HG03521 (cell line): ENCODE results near the gene LENEP.

Experiments
- ATAC-seq: cut with Tn5 transposase; IDR thresholded peaks from one replicate; pipeline ENCODE4 v1.9.1; 2021; ENCODE audit warnings: mild to moderate bottlenecking, moderate library complexity; ENCODE audit not compliant: unreplicated experiment

Gene LENEP, protein sequence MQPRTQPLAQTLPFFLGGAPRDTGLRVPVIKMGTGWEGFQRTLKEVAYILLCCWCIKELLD

DNA sequence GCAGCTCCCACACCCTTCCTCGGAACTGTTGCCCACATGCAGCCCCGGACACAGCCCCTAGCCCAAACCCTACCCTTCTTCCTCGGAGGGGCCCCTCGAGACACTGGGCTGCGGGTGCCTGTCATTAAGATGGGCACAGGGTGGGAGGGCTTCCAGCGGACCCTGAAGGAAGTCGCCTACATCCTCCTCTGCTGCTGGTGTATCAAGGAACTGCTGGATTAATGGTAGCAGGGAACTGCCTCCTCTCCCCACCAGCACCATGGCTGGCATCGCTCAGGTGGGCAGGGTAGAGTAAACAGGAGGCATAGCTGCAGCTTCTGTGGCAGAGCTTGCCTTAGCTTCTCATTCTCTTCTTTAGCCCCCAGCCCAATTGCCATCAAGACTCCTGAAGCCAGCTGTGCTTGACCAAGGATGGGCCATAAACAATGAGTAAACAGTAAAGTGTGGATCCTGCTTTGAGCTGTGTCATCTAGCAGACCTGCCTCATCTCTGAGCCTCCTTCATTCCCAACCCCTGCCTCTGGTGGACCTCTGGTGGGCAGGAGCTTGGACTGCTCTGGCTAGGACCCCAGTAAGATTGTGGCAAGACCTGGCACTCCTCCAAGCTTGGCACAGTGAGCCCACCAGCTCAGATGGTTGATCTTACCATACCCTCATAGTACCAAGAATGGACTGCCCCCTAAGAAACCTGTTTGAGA is at the start of gene LENEP:
Gene LENEP, plus strand, starts transcription at position 15 of the 697 bp plus-strand sequence. Its CDS starts 22 bp downstream, at position 37.
- ATAC-seq = no peak

DNA sequence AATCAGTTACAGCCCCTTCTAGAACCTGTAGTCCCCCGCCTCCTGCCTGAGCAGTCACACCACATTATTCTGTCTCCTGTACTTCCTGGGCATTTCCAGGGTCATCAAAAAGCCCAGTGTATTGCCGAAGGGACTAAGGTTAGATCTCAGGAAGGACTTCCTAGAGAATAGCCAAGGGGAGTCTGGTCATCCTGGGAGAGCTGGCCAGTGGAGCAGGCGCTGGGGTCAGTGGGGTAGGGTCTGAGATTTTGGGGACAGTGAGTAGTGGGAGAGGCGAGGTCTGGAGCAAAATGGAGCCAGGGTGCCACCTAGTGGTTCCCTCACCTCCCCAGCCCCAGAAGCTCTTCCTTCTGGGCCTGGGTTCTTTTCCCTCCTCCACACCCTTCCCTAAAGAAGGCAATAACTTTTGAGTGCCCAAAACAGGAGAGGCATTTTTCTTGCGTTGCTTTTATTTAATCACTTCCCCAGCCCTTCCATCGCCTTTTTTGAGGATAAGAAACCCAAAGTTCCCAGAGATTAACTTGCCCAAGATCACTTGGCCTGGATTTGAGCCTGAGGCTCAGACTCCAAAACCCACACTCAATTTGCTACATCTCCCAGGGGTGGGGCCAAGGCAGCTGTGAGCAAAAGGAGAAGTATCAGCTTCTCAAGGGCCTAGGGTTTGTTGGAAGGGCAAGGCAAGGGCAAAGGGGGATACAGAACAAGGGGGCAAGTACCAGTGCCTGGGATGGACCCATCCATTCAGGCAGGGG is 49.6 kb upstream of the LENEP start:
- no peak for ATAC-seq

DNA sequence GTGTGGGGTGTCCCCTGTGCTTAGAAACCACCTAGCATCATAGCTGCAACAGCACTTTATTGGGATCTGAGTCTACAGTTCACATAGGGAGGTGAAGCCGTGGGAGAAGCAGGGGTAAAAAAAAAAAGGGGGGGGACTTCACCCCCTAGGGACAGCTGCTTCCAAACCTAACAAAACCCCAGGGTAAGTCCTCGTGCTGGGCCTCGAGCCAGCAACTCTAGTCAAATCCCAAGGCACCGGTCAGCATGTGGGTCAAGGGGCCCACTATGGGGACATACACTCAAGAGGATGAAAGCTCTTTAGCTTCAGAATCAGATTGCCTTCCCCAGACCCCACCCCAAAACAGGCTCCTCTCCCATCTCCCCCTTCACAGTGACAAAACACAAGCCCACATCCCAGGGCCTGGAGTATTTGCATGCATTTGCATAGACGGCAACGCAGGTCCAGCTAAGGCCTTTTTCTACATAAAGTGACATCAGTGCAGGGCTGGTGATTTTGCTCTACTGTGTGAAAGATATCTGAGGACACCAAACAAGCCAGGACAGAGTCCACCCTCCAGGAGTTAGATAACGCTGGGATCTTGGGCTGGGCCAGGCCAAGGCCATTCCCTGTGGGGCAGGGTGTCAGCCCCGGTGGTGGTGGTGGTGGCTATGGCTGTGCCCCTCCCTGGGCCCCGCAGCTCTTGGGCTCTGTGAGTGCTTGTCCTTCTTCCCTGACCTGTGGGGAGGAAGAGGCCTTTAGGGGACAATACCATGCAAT is 48.8 kb upstream of the LENEP start:
- ATAC-seq = no peak

DNA sequence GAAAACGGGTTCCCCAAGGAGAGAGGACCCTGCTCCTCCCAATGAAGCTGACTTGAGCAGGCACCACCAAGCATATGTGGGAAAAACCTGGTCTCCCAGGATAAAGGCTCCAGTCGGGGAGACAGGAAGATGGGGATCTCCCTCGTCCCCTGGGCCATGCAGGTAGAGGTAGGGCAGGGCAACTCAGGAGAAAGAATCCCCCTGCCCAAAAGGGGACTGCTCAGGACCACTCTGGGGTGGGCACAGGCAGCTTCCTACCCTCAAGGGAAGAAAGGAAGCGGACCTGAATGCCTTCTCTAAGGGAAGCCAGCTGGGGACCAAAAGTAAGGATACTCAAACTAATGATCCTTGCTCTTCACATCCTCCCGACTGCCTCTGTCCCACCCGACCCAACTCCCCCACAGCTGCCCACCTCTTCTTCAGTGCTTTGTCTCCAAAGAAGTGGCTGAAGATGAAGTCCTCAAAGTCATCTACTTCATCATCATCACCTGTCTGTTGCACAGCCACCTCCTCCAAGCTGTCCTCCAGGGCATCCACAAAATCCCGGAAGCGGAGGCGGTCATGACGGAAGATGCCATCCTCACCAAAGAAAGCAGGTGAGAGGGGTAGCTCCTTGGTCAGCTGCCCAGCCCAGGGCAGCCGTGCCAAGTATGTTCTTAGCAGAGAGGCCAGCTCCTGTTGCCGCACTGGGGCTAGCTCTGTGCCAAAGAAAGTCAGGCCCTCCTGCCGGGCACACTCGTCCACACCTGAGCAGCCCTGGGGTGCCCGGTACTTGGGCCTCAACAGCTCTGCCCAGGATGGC is 48.0 kb upstream of the LENEP start:
- ATAC-seq = no peak

DNA sequence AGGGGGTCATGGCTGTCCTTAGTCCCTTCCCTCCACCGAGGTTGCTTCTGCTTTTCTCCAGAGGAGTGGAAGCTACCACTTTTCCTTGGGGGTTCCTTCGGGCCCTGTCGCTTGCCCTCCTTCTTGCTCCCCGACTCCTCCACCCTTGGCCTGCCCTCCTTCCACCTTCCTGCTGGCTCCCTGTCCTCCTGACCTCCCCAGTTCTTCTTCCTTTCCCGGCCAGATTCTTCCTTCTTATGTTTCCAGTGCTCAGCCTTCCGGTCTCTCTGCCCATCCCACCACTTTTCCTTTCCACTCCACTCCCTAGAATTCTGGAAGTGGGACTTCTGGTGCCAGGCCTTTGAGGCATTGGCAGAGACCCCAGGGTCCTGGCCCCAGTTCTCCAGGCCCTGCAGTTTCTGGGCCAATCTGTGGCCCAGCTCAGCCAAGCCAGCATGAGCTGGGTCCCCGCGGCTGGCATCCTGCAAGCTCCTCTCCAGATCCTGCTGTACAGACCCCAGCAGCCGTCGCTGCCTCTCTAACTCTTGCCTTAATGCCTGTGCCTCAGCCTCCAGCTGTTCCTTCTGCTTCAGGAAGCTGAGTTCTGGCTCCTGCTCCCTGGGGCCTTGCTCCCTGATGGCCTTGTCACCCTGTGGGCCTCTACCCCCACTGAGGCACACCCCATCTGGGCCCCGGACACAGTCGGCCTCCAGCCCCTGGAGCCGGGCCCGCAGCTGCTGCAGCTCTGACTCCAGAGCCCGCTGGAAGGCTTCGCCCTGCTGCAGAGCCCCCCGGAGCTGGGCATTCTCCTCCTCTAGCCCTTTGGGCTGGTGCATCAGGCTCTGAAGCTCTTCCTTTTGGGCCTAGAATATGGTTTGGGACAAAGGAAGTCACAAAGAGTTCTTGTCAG is 47.2 kb upstream of the LENEP start:
- ATAC-seq = no peak

DNA sequence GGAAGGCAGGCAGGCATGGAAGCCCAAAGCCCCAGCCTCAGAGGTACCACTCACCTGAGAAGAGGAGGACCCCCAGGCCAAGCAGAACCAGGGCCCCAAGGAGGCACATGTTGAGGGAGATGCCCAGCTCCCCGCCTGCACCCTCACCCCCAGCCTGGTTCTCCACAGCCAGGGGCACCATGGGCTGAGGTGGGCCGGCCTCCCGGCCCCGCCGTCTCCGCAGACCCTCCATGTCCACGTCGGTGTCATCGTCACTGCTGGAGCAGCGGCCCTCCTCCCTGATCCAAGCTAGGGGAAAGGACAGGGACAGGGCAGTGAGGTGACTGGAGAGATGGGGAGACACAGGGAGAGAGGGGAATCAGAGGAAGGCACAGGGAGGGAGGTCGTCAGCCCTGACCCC is 45.3 kb upstream of the LENEP start:
- ATAC-seq = no peak

DNA sequence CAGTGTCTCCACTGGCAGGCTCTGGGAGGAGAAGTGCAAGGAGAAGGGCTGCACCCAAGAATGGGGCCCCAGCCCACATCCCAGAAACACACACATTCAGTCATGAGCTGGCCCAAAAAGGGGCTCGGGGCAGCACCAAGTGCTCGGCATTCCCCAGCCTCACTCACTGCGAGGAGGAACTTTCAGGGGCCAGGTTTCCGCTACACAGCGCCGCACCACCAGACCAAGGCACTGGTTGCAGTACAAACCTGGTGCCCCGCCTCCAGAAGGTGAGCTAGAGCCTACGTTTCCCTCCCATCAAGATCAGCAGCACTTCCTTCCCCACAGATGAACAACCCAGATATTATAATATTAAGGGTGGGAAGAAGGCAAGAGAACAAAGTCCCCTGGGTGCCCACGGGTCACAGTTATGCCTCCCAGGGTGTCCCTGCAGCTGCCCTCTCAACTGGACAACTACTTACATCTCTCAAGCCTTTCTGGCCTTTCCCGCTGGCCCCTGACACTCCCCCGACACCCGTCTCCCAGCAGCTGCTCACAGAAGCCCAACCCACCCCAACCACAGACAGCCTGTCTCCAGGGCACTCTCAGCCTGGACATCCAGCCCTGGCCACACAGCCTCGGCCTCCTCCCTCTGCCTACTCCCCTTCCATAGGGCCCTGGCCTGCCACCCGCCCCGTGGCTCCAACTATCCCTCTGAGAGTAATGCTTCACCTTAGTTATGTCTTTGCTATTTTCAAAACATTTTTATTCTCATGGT is 41.3 kb upstream of the LENEP start:
- ATAC-seq = no peak

DNA sequence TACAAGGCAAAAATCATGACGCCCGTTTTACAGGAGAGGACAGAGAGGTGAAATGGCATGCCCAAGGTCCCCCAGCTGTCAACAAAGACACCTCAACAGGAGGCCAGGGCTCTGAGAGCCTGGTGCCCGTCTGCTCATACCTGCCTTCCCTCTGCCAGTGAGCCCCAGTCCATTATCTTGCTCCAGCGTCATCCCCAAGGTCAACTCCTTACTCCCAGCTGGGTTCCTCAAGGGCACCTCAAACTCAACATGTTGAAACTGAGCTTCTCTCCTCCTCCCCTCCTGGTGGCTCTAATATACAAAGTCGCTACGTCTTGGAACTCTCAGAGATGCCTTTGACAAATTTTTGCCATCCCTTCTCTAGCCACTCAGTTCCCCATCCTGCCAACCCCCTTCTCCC is 40.7 kb upstream of the LENEP start:
- ATAC-seq = no peak

DNA sequence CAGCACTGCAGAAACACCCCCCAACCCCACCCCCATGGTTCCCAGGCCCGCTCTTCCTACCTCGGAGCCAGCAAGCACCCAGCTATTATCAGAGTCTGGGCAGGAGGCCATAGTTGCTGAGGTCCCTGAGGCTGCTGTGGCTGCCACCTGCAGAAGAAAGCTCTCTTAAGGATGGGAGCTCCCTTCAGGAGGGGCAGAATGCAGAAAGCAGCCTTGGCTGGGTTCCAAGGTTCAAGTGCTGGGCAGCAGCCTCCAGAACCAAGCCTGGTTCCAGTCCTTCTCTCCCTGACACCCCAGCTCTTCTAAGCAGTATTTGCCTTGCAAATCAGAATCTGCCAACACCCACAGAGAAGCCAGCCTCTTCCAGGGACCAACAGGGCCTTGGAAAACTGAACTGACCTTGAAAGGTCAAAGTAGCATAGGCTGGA is 39.8 kb upstream of the LENEP start:
- no peak for ATAC-seq

DNA sequence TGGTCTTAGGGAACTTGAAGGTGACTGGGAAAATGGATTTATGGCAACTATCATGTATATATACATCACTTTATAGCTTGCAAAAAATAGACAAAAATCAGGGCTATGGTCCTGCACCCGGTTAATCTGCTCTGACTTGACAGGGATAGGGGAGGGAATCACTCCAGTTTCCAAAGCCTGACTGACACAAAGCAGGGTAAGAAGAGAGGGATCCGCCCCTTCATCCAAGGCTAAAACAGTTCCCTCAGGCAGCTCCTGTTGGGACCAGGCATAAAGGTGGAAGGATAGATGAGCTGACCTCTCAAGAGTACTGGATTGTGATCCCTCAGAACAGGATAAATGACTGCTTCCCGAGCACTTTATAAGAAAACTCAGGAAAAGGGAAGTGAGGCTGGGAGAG is 38.8 kb upstream of the LENEP start:
- no peak for ATAC-seq

DNA sequence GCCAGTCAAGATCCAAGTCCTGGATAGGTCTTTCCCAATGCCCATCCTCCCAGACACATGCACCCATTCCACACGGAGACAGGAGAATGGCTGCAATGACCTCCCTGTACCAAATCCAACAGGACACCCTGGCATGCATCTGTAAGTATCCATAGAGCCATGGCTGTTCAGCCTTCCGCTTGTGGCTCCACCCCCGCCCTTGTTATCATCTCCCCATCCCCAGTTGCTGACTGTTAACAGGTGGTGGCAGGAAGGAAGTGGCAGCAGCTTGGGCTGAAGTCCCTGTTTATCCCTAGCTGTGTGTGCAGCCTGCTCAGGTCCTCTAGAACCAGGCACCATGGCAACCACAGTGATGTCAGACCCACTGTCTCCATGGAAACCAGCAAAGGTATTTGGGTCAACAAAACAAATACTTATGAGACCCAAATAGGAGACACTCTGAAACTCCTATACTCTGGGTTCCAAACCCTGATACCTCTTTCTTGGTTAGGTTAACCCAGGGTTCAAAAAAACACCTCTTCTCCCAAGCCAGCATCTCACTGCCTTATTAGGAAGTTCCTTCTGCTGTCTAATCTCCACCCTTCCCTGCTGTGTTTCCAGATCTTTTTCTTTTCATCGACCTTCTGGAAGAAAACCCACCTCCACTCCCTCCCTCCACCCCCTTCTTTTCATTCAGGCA is 38.2 kb upstream of the LENEP start:
- ATAC-seq = peak; percentile 57

DNA sequence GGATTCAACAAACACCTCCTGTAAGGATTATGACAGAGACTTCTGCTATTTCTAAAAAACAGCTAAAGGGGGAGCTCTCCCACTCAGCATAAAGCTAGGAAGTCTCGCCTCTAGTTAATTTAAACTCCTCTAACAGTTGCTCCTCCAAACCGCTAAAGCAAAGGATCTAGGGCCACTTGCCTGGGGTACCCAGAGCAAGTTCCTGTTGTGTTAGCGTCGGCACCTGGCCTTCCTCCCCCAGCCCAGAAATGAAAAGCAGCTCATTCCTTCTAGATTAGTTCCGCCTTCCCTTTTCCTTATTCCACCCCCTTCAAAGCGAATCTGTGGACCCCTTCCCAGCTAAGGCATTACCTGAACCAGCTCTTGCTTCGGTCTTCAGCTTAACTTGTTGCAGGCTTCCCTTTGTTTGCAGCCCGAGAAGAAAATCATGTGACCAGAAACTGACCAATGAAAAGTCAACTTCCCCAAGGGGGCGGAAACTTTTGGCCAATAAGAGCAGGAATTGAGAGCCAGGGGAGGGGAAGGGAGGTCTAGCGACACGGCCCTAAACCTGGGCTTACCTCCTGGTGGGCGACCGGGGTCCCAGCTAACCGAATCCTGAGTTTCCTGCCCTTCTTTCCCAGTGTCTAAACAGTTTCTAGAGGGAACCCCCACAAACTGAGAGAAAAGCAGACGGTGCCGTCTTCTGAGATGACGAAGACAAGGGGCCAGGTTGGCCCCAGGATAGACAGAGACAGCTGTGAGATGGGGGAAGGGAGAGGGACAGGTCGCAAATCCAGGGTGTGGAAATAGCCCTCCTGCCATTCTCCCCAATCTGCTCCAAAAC is 37.5 kb upstream of the LENEP start, which contains the start of gene PBXIP1:
Gene PBXIP1, minus strand, starts transcription at position 382 of the 826 bp plus-strand sequence. CDS start 2,378 bp downstream, outside the sequence.
- ATAC-seq = peak; percentile 48

DNA sequence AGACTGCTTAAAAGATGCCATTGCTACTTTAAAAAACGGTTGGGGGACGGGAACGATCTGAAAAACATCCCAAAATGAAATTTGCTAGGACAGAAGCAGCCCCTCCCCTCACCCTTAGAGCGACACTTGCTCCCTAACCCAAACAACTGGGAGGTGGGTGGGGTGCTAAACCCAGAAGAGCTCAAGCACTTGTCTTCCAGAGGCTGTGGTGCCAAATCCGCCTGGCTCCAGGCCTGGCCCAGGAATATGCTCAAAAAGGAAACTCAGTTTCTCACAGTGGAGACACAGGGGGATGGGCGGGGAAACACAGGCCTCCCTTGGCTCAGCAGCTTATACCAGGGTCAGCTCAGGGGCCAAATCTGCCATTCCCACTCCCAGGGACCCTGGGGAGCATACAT is 36.8 kb upstream of the LENEP start:
- ATAC-seq = no peak

DNA sequence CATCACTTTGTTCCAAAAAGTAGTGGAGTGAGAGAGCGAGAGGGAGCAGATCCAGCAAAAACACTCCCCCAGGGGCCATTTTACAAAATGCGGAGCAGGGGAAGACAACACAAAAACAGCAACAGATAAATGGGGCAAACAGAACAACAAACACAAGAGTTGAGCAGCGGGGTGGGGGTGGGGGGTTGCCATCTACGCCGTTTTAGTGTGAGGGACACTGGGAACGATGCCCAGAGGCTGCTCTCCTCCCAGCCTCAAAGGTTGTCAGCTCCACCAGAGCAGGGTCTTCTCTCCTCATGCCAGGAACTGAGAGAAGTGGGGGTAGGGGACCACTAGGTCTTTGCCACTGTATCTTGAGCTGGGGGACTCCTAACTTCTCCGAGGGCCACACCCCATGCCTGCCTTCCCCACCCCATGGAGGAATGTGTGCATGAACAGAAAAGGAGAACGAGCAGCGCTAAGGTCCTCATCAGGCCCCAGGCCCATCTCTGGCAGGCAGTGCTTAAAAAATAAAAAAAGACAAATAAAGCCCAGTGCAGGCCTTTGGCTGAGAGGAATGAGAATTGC is 36.2 kb upstream of the LENEP start:
- no peak for ATAC-seq

DNA sequence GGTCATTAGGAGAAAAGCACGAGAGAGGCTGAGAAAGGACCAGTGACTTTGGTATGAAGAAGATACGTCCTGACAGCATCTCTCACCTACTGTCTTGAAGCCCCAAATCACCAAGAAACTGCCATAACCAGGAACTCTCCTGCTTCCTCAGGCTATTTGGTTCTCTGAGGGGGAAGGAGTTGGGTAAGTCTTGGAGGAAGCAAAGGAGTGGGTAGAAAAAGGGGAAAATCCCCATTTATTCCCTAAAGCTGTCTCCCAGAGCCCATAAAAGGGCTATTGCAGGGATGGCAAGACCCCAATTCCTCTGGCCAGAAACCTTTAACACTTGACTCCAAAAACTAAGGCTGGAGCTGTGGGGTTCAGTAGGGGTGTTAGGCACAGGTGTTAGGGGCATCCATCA is 35.4 kb upstream of the LENEP start:
- no peak for ATAC-seq

DNA sequence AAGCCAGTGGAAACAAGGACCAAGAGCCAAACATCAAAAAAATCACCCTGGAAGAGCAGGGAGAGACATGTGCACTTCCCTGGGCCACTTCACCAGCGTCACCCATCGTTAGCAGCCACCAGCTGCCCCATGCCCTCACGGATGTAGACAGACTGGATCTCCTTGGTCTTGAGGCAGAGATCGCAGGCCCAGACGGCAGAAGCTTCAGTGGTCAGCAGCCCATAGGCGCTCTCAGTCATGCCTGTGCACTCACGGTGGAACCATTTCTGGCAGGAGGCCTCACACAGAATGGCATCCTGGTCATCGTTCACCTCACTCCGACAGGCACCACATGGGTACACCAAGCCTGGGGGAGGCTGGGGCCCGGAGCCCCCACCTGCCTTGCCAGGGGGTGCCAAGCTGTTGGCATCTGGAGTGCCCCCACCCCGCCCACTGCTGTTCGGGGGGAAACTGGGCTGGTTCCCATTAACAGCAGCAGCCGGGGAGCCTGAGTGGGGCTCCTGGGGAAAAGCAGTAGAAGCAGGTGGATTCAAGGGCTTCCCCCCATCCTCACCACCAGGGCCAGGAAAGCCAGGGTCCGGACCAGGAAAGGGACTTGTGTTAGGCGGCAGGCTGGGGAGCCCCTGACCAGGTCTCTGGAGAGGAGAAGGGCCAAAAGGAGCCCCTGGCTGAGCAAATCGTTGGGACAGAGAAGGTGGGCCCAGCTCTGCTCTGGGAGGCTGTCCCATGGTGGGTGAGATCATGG is 34.5 kb upstream of the LENEP start:
- no peak for ATAC-seq

DNA sequence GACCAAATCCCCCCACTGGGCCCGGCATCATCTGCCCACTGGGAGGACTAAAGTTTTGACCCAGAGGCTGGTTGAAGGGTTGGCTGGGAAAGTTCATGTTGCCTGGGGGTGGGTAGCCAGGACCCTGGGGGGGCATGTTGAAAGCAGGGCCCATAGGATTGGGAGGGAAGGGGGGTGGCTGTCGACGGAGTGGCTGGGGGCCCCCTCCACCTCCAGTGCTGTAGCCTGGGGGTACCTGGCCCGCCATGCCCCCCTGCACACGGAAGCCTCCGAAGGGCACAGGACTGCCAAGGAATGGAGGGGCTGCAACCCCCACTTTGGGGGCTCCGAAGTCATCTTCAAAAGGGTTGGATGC is 34.0 kb upstream of the LENEP start:
- ATAC-seq = no peak
